ENCODE results near the gene PTCHD4.

GRCh38 chr6:48073976-48074767 is 36.8 kb downstream of the PTCHD4 start:
- TF ChIP-seq CTCF (IDR thresholded peaks at IDR 0.05; ENCODE audit: poor library complexity) (no peak), EZH2phosphoT487 (IDR thresholded peaks at IDR 0.05; ENCODE audit: low read depth, severe bottlenecking, unreplicated experiment) (no peak), EZH2 (IDR thresholded peaks at IDR 0.05; ENCODE audit: borderline replicate concordance) (no peak)
